HG02642 (cell line): ENCODE data around the gene PLXNA2.

Experiments used
- ATAC-seq: cut with Tn5 transposase; IDR thresholded peaks from one replicate; pipeline ENCODE4 v1.9.1; 2021; ENCODE audit warnings: mild to moderate bottlenecking; ENCODE audit not compliant: unreplicated experiment, poor library complexity

Gene PLXNA2, protein sequence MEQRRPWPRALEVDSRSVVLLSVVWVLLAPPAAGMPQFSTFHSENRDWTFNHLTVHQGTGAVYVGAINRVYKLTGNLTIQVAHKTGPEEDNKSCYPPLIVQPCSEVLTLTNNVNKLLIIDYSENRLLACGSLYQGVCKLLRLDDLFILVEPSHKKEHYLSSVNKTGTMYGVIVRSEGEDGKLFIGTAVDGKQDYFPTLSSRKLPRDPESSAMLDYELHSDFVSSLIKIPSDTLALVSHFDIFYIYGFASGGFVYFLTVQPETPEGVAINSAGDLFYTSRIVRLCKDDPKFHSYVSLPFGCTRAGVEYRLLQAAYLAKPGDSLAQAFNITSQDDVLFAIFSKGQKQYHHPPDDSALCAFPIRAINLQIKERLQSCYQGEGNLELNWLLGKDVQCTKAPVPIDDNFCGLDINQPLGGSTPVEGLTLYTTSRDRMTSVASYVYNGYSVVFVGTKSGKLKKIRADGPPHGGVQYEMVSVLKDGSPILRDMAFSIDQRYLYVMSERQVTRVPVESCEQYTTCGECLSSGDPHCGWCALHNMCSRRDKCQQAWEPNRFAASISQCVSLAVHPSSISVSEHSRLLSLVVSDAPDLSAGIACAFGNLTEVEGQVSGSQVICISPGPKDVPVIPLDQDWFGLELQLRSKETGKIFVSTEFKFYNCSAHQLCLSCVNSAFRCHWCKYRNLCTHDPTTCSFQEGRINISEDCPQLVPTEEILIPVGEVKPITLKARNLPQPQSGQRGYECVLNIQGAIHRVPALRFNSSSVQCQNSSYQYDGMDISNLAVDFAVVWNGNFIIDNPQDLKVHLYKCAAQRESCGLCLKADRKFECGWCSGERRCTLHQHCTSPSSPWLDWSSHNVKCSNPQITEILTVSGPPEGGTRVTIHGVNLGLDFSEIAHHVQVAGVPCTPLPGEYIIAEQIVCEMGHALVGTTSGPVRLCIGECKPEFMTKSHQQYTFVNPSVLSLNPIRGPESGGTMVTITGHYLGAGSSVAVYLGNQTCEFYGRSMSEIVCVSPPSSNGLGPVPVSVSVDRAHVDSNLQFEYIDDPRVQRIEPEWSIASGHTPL (N-terminal part only)

GRCh38 chr1:208243967-208244916, at the start of gene PLXNA2:
PLXNA2 (minus strand) TSS chr1:208244384; CDS start chr1:208217922, 26,462 bp downstream.
- ATAC-seq: no peak

- no peak for ATAC-seq
Observed at GRCh38 chr1:208292908-208293307, 48.7 kb upstream of the PLXNA2 start.

DNA sequence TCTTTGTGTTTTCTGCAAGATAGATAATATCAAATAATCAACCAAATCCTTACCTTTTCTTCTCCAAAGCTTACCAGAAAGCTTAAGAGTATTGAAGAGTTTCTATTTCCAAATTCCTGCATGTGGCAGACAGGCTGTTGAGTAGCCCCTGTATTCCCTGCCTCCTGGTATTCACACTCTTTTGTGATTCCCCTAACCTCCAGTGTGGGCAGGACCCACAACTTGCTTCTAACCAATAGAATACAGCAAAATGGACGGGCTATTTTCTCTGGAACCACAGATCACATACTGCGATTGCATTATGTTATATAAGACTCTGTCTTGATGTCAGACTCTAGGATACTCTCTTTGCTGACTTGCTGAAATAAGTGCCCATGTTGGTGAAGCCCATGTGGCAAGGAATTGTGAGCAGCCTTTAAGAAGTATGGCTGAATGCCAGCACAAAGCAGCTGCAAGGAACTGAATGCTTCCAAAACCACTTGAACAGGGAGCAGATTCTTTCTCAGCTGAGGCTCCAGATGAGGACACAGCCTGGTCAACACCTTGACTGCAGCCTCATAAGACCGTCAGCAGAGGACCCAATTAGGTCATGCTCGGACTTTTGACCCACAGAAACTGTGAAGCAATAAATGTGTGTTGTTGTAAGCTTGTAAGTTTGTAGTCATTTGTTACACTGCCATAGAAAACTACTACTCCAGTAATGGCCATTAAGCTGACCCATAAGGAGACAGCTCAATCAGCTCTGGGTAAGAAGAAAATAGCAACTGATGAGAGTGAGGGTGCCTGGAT, 47.9 kb upstream of the PLXNA2 start:
- ATAC-seq: no peak

DNA sequence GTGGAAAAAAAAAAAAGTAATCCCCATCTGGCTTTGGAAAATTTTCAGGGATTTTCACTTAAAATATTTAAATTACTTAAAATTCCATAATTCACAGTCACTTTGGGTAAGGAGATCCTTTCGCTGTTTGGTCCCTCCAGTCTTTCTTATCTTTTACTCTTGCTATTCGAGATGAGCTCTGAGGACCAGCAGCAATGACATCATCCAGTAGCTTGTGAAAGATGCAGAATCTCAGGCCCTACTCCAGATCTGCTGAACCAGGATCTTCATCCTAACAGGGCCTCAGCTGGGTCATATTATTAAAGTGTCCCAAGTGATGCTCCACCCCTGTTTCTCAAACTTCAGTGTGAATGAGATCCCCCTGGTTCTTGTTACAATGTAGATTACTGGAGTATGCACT, 46.9 kb upstream of the PLXNA2 start:
- no peak for ATAC-seq

DNA sequence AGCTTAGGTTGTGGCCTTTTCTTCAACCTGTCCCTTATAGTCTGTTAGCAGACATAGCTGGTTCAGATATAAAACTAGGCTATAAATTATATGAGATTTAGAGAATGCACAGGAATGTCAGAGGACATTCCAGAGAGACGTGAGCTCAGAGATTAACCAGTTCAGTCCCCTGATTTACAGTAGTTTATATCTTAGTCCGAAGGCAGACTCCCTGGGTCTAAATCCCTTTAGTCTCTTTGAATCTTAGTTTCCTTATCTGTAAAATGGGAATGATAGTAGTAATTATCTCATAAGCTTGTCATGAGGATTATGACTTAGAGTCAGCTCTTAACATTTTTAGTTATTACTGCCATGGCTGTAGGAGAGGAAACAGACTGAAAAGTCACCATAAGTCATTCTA, 45.5 kb upstream of the PLXNA2 start:
- ATAC-seq: no peak

DNA sequence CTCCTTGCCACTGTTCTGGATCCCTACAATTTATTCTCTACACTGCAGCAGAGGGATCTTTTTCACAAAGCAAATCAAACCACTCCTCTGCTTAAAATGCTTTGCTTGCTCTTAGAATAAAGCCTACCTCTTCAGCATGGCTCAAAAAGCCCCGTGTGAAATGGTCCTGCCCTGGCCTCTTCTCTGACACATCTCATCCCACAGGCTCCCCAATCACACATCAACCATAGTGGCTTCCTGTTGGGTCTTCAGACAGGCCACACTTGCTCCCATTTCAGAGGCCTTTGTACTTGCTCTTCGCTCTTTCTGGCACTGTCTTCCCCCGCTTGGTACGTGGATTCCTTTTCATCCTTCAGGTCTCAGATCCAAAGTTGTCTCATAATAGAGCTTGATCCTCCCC, 44.3 kb upstream of the PLXNA2 start:
- ATAC-seq: no peak

DNA sequence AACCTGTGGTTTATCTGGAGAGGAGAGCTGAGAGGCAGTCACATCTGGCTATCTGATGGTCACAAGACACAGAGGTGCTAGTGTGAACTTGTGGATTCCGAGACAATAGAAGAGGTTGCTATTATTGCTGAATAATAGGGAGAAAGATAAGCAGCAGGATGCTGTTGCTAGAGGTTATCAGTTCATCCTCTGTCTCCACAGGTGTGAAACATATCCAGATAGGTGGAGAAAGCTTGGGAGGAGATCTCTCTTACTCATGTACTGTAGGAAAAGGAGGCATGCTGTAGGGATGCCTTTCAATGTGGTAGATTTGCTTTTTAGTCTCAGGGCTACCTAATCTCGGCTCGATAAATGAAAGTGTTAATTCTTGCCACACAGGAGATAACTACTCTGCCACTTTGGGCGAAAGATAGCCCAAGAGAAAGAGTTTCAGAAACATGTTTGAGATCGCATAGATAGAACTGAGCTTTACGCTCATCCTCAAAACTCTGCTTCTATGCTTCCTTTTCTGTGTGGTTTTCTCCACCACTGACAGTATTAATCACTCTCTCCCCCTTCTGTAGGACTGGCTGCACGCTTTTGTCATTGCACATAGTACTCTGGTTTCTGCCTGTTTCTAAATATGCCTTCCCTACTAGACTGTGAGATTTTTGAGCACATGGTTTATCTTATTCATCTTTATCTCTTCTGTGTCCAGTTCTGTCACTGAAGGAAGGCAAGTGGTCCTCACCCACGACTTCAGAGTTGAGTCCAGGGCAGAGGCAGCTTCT, 36.7 kb upstream of the PLXNA2 start:
- ATAC-seq: no peak

DNA sequence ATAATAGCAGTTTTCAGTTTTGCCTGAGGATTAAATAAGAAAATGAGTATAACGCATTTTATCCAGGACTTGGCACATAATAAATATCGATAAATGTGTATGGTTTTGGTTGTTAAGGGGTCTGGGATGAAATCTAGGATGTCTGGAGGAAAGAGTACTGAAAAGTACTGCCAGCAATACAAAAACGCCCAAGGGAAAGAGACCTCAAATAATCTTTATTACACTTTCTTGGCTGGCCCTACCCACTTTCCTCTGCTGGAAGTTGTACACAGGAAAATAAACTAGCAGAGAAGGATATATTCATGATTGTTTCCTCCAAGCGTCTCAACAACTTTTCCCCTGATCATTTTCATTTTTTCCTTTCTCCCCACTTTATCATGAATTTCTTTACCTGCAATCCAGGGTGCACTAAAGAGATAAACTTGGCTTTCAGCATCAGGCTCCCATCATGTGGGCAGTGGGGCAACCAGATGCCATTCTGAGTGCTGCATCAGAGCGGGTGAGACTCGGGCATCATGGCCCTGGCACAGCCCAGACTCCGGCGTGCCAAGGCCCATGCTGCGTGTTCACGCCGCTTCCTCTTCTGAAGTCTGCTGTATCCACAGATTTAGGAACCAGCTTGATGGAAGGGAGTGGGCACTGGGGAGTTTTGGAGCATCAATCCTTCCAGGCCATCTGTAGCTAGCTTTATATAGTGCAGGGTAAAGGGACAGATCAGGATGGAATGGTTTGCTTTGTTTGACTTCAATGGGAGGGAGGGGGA, 35.8 kb upstream of the PLXNA2 start:
- ATAC-seq: no peak

DNA sequence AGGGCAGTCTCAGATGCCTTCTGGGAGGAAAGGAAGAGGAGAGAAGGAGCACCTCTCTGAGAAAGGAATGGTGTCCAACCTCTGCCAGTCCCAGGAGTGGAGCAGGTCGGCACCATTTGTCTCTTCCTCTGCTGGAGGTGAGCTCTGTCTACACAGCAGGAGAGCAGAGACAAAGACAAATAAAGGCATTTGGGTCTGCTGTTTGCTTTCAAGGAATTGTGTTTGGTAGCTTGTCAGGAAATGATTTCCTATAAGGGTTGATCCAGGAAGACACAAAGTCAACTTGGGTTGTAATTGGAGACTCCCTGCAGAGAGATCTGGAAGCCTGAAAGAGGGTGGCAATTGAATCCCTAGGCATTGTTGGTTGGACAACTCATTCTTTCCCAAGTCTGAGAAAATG, 34.5 kb upstream of the PLXNA2 start:
- no peak for ATAC-seq

DNA sequence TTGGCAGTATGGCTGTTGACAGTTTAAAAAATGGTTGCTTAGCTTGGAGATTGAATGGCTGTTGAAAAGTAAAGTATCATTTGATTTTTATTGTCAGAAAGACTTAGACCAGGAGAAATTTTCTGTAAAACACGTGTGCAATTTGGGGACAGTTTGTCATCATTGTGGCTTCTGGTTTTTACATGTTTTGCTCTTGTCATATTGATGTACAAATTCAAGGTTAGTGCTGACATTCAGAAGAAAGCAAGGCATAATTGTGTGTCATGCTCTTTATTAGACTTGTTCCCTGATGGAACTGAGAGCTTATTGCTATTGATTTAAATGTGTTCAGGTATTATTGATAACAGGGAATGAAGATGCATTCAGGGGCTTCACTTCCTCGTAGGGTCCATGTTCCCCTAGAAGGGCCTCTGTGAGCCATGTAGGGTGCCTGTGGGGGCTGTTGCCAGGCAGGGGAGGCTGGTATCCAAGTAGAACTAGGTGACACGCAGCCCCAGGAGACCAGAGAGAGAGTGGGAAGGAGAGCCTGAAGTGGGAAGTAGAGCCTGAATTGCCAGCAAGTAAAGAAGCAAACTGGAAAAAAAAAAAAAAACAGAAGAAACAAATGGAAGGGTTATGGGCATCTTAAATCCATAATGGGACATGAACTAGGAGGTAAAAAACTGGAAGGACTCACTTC, 32.7 kb upstream of the PLXNA2 start:
- no peak for ATAC-seq

GRCh38 chr1:208275083-208275482, 30.9 kb upstream of the PLXNA2 start:
- ATAC-seq: no peak

DNA sequence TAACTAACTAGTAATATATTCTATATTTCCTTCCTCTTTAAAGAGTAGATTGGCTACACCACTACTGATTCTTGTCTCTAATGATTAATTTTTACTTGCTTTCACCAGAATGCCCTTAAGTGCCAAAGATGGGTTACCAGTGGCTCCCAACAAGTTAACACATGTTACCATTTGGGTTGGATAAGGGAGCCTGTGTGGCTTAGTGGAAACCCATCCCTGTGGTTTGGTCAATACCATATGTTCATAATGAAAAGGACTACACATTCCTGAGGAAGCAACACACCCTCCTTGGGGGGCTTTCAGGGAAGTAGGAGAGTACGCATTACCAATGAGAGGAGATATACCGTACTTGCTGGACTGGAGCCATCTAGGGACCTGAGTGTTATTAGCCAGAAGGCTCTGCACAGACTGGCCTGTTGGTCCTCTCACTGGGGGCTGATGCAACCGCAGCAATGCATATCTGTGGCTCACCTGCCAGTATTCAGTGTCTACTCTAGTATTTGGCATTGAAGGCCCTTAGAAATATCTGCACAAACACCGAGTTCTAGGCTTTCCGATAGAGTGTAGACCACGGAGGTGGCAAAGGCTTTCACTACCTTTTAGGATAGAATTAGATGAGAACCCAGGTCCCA, 29.3 kb upstream of the PLXNA2 start:
- ATAC-seq: no peak

DNA sequence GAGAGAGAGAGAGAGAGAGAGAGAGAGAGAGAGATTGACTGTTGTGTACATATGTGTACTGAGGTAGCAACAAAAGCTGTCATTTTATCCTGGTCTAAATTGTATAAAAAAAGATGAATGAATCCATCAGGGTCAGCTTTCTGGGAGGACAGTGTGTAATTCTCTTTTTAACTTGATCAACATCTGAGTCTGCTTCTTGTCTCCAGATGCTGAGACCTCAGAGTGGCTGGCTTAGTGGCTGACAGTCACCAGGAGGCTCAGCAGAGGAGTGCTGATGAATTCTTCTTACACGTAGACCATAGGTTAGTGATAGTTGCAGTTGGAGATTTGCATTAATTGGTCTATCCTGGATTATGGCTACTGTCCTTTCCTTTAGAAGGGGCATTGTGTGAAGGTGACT, 28.5 kb upstream of the PLXNA2 start:
- no peak for ATAC-seq

DNA sequence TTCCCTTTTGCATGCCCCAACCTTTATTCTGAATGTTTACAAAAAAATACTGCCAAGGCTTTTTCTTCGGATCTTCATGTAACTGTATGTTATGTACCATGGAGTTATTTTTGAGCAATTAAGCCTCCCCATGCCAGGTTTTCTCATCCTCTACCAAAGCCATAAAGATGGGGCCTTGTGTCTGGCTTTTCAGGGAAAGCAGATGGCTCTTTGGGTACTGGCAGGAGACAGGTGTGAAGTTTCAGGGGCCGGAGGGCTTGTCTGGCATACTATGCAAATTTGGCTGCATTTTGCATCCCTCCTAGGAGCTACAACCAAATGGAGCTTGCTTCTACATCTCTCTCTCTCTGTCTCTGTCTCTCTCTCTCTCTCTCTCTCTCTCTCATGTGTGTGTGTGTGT, 28.1 kb upstream of the PLXNA2 start:
- ATAC-seq: no peak

DNA sequence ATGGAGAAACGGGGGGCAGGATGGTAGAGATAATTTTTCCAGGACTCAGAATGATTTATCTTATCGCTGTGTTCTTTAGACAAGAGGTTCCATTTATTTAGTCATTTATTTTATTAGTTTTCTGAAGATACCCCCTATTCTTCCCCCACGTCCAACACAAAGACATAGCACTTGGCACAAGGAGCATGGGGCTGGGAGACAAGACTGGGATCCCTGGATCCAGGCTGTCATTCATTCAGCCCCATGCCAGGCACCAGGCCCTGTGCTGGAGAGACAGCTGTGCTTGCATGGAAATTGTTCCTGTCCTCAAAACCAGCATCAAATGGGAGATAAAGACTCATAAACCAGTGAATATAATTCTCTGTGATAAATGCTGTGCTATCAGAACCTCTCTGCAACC, 27.1 kb upstream of the PLXNA2 start:
- ATAC-seq: no peak

- ATAC-seq: no peak
Observed at GRCh38 chr1:208270651-208271141, 26.5 kb upstream of the PLXNA2 start.

GRCh38 chr1:208269338-208269666, 25.1 kb upstream of the PLXNA2 start:
- ATAC-seq: no peak
